IMR-90 (cell line): ENCODE data around the gene PFDN1. TPM values are rescaled to one million over a fixed set of nuclear protein-coding genes. Genes with fewer than 3 reads are reported as not detected.

Experiments used
- ATAC-seq: fragments of 200-7000 bp; cut with Tn5 transposase; 2 replicates; pipeline ENCODE4 v1.9.1; 2020; ENCODE audit warnings: low read depth, mild to moderate bottlenecking, moderate library complexity
- BruUV-seq: library from RNA; stranded (reverse); fragments of 400-500 nt; replicated peaks from 2 replicates; lab custom pipeline; 2021; lab: Mats Ljungman, UMichigan
- CTCF ChIA-PET: fragments of 300-600 bp; formaldehyde crosslinking; extraction: SDS; loops from one replicate; lab custom pipeline; 2021; ENCODE audit warnings: antibody characterized with exemption; lab: Yijun Ruan, JAX
- POLR2A ChIA-PET: fragments of 300-600 bp; sonication (Branson Sonifier 250); formaldehyde crosslinking; loops from one replicate; lab custom pipeline; 2022; ENCODE audit warnings: antibody characterized with exemption; ENCODE audit not compliant: unreplicated experiment; lab: Charles Lee
- DNase-seq: peaks from one replicate; pipeline ENCODE4 v3.0.0; 2013
- H2AFZ ChIP-seq: replicated peaks from 2 replicates; pipeline ENCODE3; 2013; ENCODE audit warnings: low read length, mild to moderate bottlenecking; ENCODE audit not compliant: poor library complexity
- H2AK5ac ChIP-seq: 2 replicates; pipeline ENCODE4 v1.6.1; 2013; ENCODE audit warnings: low read depth, low read length, inconsistent platforms
- H2AK9ac ChIP-seq: replicated peaks from 2 replicates; pipeline ENCODE3; 2013; ENCODE audit warnings: mild to moderate bottlenecking, low read depth, low read length, moderate library complexity; ENCODE audit not compliant: poor library complexity
- H2BK120ac ChIP-seq: 2 replicates; pipeline ENCODE4 v1.6.1; 2013; ENCODE audit warnings: low read depth, low read length, inconsistent platforms
- H2BK15ac ChIP-seq: 3 replicates; pipeline ENCODE4 v1.6.1; 2013; ENCODE audit warnings: low read depth, low read length, inconsistent platforms
- H2BK20ac ChIP-seq: 2 replicates; pipeline ENCODE4 v1.6.1; 2013; ENCODE audit warnings: low read depth, mild to moderate bottlenecking, inconsistent platforms, low read length, moderate library complexity
- H2BK5ac ChIP-seq: 2 replicates; pipeline ENCODE4 v1.6.1; 2013; ENCODE audit warnings: mild to moderate bottlenecking, low read depth, low read length, inconsistent platforms; ENCODE audit not compliant: poor library complexity, severe bottlenecking
- H3K14ac ChIP-seq: replicated peaks from 2 replicates; pipeline ENCODE4 v1.6.1; 2013; ENCODE audit warnings: low read depth, low read length, inconsistent platforms
- H3K18ac ChIP-seq: 2 replicates; pipeline ENCODE4 v1.6.1; 2013; ENCODE audit warnings: low read depth, low read length, control low read depth
- H3K23ac ChIP-seq: 2 replicates; pipeline ENCODE4 v1.6.1; 2013; ENCODE audit warnings: low read depth, low read length, inconsistent platforms
- H3K27ac ChIP-seq: 2 replicates; pipeline ENCODE4 v1.5.1; 2013; ENCODE audit warnings: mild to moderate bottlenecking, control low read depth, low read length; ENCODE audit not compliant: insufficient read depth
- H3K27me3 ChIP-seq: 2 replicates; pipeline ENCODE4 v1.6.1; 2013; ENCODE audit warnings: low read length; ENCODE audit not compliant: control insufficient read depth, insufficient read depth
- H3K36me3 ChIP-seq: 2 replicates; pipeline ENCODE4 v1.6.1; 2013; ENCODE audit warnings: low read length, mixed read lengths; ENCODE audit not compliant: control insufficient read depth, insufficient read depth
- H3K4ac ChIP-seq: 2 replicates; pipeline ENCODE4 v1.6.1; 2013; ENCODE audit warnings: low read depth, low read length, inconsistent platforms
- H3K4me1 ChIP-seq: 2 replicates; pipeline ENCODE4 v1.6.1; 2013; ENCODE audit warnings: low read length, mixed read lengths; ENCODE audit not compliant: control insufficient read depth, insufficient read depth
- H3K4me2 ChIP-seq: 2 replicates; pipeline ENCODE4 v1.6.1; 2013; ENCODE audit warnings: low read depth, mild to moderate bottlenecking, control low read depth, low read length, moderate library complexity
- H3K4me3 ChIP-seq: 2 replicates; pipeline ENCODE4 v1.5.1; 2013; ENCODE audit warnings: low read depth, mild to moderate bottlenecking, control low read depth, low read length, moderate library complexity; ENCODE audit not compliant: insufficient read depth
- H3K56ac ChIP-seq: 2 replicates; pipeline ENCODE4 v1.6.1; 2013; ENCODE audit warnings: low read length, inconsistent platforms; ENCODE audit not compliant: insufficient read depth; ENCODE audit errors: extremely low read depth
- H3K79me1 ChIP-seq, 2 experiments: 2 replicates each; pipeline ENCODE4 v1.6.1; 2013; ENCODE audit warnings: low read length in 2 of 2, inconsistent platforms in 1 of 2, low read depth in 1 of 2
- H3K9ac ChIP-seq: 2 replicates; pipeline ENCODE4 v1.6.1; 2013; ENCODE audit warnings: low read depth, low read length, control low read depth
- H3K9me1 ChIP-seq: 2 replicates; pipeline ENCODE4 v1.6.1; 2013; ENCODE audit warnings: low read length, inconsistent platforms; ENCODE audit not compliant: insufficient read depth
- H3K9me3 ChIP-seq: 2 replicates; pipeline ENCODE4 v1.6.1; 2013; ENCODE audit warnings: low read length; ENCODE audit not compliant: control insufficient read depth, insufficient read depth
- H4K20me1 ChIP-seq: 2 replicates; pipeline ENCODE4 v1.6.1; 2013; ENCODE audit warnings: low read length, inconsistent platforms; ENCODE audit not compliant: insufficient read depth
- H4K5ac ChIP-seq: 2 replicates; pipeline ENCODE4 v1.6.1; 2013; ENCODE audit warnings: mild to moderate bottlenecking, low read depth, low read length, control low read depth
- H4K8ac ChIP-seq, 2 experiments: 2 replicates each; pipeline ENCODE4 v1.6.1; 2013; ENCODE audit warnings: low read depth in 2 of 2, low read length in 2 of 2, control low read depth in 1 of 2, inconsistent platforms in 1 of 2
- H4K91ac ChIP-seq: 2 replicates; pipeline ENCODE4 v1.6.1; 2013; ENCODE audit warnings: low read depth, low read length, inconsistent platforms; ENCODE audit not compliant: insufficient read depth
- CEBPB ChIP-seq: IDR thresholded peaks from 2 replicates; pipeline ENCODE4 v1.6.1; 2012; ENCODE audit warnings: low read depth, low read length, improper control_type of control experiment
- MXI1 ChIP-seq: IDR thresholded peaks from 2 replicates; pipeline ENCODE4 v1.6.1; 2012; ENCODE audit warnings: low read depth, mild to moderate bottlenecking, low read length, moderate library complexity, borderline replicate concordance
- WGBS, 2 experiments: methylation state at CpG; one replicate each; pipeline versions ENCODE4 v1.1.5 to v1.1.7; 2013; ENCODE audit warnings: missing lambda C conversion rate in 2 of 2; ENCODE audit not compliant: insufficient read length in 1 of 2; ENCODE audit errors: extremely low coverage in 2 of 2; 5-methylcytosine and 5-hydroxymethylcytosine counted together
- dilution Hi-C: fragments of 300-500 bp; cut with HindIII; formaldehyde crosslinking; loops from one replicate; pipeline ENCODE4 v1.14.3; 2018; ENCODE audit warnings: low sequenced_read_pairs; ENCODE audit not compliant: unreplicated experiment
- in situ Hi-C: fragments of 300-500 bp; cut with MboI; formaldehyde crosslinking; loops from 3 replicates; pipeline ENCODE4 v1.14.3; 2019; ENCODE audit warnings: low sequenced_read_pairs, inconsistent platforms, mixed read lengths
- intact Hi-C: fragments of 100-400 bp; cut with micrococcal nuclease; formaldehyde crosslinking; loops from 2 replicates; pipeline ENCODE4 v1.10.0; 2022
- polyA plus RNA-seq, 3 experiments: library from polyadenylated mRNA; depleted of rRNA; stranded (reverse); fragments of >200 nt; gene quantifications; 2 replicates each; pipeline ENCODE4 v1.2.3, GENCODE V29; 2012; ENCODE audit warnings: low replicate concordance in 1 of 3
- total RNA-seq: library from RNA; depleted of rRNA; stranded (reverse); fragments of >200 nt; gene quantifications from 2 replicates; pipeline ENCODE4 v1.2.3, GENCODE V29; 2012

PFDN1 gene
- total and polyA plus RNA-seq, 2 of the 4 experiments (the other 2 are of a cell fraction): 98.8 to 134 TPM

GRCh38 chr5:140219068-140219991 is 83.6 kb downstream of the PFDN1 start:
- Histone ChIP-seq H3K4ac (no peak overlapping the region), H2BK15ac (no peak overlapping the region), H3K79me1 (peaks cover 0 to 13% of the 10 kb centered on the region in 2 experiments; a peak in 2 of 4 replicates), H2AFZ (no peak overlapping the region), H3K4me1 (peaks cover 12% of the 10 kb centered on the region), H4K20me1 (peaks cover 16% of the 10 kb centered on the region), H4K5ac (no peak overlapping the region), H2BK120ac (no peak overlapping the region), H3K36me3 (no peaks in the 10 kb centered on the region), H4K91ac (no peak overlapping the region), H3K9me1 (peaks cover 30% of the 10 kb centered on the region), H3K14ac (no peak overlapping the region), H3K9ac (no peak overlapping the region), H3K56ac (no peak overlapping the region), H3K27ac (no peak overlapping the region), H2BK20ac (no peak overlapping the region), H3K18ac (no peak overlapping the region), H3K27me3 (peaks cover 3% of the 10 kb centered on the region; the same call in 1 of the 2 replicates), H4K8ac (no peak overlapping the region), H3K23ac (peak overlapping the region; percentile 24; the same call in 1 of the 2 replicates), H2AK9ac (no peak overlapping the region), H3K4me3 (no peak overlapping the region), H2BK5ac (no peak overlapping the region), H3K4me2 (no peak overlapping the region), H3K9me3 (no peaks in the 10 kb centered on the region), H2AK5ac (0 out of 2 replicates have a peak overlapping the region, but pooled peaks have one; percentile 11)
- ChIA-PET CTCF (interaction anchor here (1.7 kb wide), 1 partner anchor 25 kb away, joined by 4 read pairs; no protein-coding TSS in a partner anchor), POLR2A (no interaction called here)
- 0 out of 2 replicates have a peak, but pooled peaks have one; percentile 38 for TF ChIP-seq CEBPB
- no peak for TF ChIP-seq MXI1
- DNase-seq (no peak), ATAC-seq (no peak)
- no TSS peak for BruUV-seq
- intact Hi-C loops (no loop called here), in situ Hi-C loops (no loop called here), dilution Hi-C loops (no loop called here)
- 100% methylated on average over 1 of the region's 9 CpGs; no CpG with 5 or more reads in 1 of the 2 experiments for WGBS, 2 experiments
